ENCODE measurements around the gene MKLN1. TPM values are rescaled to one million over a fixed set of nuclear protein-coding genes. Genes with fewer than 3 reads are reported as not detected.
"Not testable (repeated sequence)": the region's sequence is repeated elsewhere in the genome, so short reads cannot be mapped to it uniquely, and the experiment has no call there.

MKLN1 gene
- total RNA-seq, 1 experiment from 2014 or later, result 48.5 TPM

DNA sequence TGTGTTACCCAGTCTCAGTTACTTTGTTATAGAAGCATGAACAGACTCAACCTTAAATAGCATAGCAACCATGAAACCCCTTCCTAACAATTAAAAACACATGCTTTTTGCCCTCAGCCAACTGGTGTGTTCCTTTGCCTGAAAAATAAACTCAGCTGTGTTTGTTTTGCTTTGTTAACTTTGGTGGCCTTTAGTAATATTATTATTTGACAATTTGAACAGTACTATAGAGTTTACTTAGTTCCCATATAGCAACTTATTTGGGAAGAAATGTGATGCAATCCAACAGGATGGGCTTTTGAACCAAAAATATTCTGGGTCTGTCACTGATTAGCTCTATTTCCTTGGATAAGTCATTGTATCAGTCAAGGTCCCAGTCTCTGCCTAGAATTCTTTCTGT is 22.5 kb upstream of the MKLN1 start:
- intact Hi-C loops (cut with micrococcal nuclease), result no loop called here
- H3K4me3 ChIP-seq (replicated peaks in 1 of 2; ENCODE audit: low read depth in 1 of 2, low read length in 2 of 2), result no peak overlapping the region
- no peak for DNase-seq (ENCODE audit: low read depth, low spot score)
- no peaks in the 10 kb centered on the region for H3K27me3 ChIP-seq (ENCODE audit: insufficient read depth, low read length)
- no peak overlapping the region for H3K9ac ChIP-seq (ENCODE audit: low read length)
- no peaks in the 10 kb centered on the region for H4K20me1 ChIP-seq (ENCODE audit: insufficient read depth)
- H3K27ac ChIP-seq (ENCODE audit: low read depth, low read length), result no peak overlapping the region
- TF ChIP-seq, protein P1, sequence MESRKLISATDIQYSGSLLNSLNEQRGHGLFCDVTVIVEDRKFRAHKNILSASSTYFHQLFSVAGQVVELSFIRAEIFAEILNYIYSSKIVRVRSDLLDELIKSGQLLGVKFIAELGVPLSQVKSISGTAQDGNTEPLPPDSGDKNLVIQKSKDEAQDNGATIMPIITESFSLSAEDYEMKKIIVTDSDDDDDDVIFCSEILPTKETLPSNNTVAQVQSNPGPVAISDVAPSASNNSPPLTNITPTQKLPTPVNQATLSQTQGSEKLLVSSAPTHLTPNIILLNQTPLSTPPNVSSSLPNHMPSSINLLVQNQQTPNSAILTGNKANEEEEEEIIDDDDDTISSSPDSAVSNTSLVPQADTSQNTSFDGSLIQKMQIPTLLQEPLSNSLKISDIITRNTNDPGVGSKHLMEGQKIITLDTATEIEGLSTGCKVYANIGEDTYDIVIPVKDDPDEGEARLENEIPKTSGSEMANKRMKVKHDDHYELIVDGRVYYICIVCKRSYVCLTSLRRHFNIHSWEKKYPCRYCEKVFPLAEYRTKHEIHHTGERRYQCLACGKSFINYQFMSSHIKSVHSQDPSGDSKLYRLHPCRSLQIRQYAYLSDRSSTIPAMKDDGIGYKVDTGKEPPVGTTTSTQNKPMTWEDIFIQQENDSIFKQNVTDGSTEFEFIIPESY (IDR thresholded peaks at IDR 0.05; ENCODE audit: extremely low read depth, insufficient replicate concordance, low read length), result no peak
- TF ChIP-seq ZNF274 (IDR thresholded peaks at IDR 0.05; ENCODE audit: low read depth, low read length), result no peak
- TF ChIP-seq ELF1 (IDR thresholded peaks at IDR 0.05; ENCODE audit: borderline replicate concordance, low read depth), result no peak
- no peak for TF ChIP-seq POLR2AphosphoS5 (IDR thresholded peaks at IDR 0.05; ENCODE audit: low read depth, low read length)
- ChIA-PET CTCF (no interaction called here), RAD21 (ENCODE audit: low non-redundant PET in 1 of 2, low total read pairs in 2 of 2, uncharacterized antibody in 2 of 2, unreplicated experiment in 2 of 2) (interaction anchor here in 1 of 2 experiments (0.6 kb wide), 1 partner anchor 244 kb away, joined by 3 read pairs; no protein-coding TSS in a partner anchor), POLR2A (no interaction called here)
- no peaks in the 10 kb centered on the region; a peak in 1 of 4 replicates for H3K9me3 ChIP-seq (ENCODE audit: control insufficient read depth in 1 of 2, insufficient read depth in 1 of 2, low read depth in 1 of 2, low read length in 2 of 2)
- no peaks in the 10 kb centered on the region for H3K79me2 ChIP-seq (ENCODE audit: insufficient read depth, low read length)
- BruUV-seq (replicated peaks), result no TSS peak
- ATAC-seq, result no peak
- no peak overlapping the region for H3K4me2 ChIP-seq (ENCODE audit: low read length)
- no peaks in the 10 kb centered on the region for H3K9me2 ChIP-seq (ENCODE audit: insufficient read depth)
- H3K4me1 ChIP-seq (ENCODE audit: control insufficient read depth in 1 of 2, insufficient read depth in 2 of 2, low read length in 2 of 2), result 0 out of 4 replicates have a peak, but pooled peaks cover 0 to 2% of the 10 kb centered on the region in 2 experiments
- no peak overlapping the region for H2AFZ ChIP-seq (ENCODE audit: low read depth, low read length, poor library complexity, severe bottlenecking)
- H3K36me3 ChIP-seq (ENCODE audit: control insufficient read depth in 1 of 2, insufficient read depth in 2 of 2, low read length in 2 of 2), result no peaks in the 10 kb centered on the region

DNA sequence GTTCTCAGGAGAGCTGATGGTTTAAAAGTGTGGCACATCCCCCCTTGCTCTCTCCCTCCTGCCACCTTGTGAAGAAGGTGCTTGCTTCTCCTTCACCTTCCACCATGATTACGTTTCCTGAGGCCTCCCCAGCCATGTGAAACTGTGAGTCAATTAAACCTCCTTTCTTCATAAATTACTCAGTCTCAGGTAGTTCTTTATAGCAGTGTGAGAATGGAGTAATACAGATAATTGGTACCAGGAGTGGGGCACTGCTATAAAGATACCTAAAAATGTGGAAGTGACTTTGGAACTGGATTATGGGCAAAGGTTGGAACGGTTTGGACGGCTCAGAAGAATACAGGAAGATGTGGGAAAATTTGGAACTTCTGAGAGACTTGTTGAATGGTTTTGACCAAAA is 21.6 kb upstream of the MKLN1 start:
- H3K79me2 ChIP-seq (ENCODE audit: insufficient read depth, low read length); H3K9ac ChIP-seq (ENCODE audit: low read length); BruUV-seq (replicated peaks); H3K4me3 ChIP-seq (replicated peaks in 1 of 2; ENCODE audit: low read depth in 1 of 2, low read length in 2 of 2); H3K9me2 ChIP-seq (ENCODE audit: insufficient read depth); intact Hi-C loops (cut with micrococcal nuclease); DNase-seq (ENCODE audit: low read depth, low spot score); CTCF ChIA-PET; RAD21 ChIA-PET (ENCODE audit: low non-redundant PET in 1 of 2, low total read pairs in 2 of 2, uncharacterized antibody in 2 of 2, unreplicated experiment in 2 of 2); H4K20me1 ChIP-seq (ENCODE audit: insufficient read depth); H3K9me3 ChIP-seq (ENCODE audit: control insufficient read depth in 1 of 2, insufficient read depth in 1 of 2, low read depth in 1 of 2, low read length in 2 of 2); H3K27me3 ChIP-seq (ENCODE audit: insufficient read depth, low read length); H3K36me3 ChIP-seq (ENCODE audit: control insufficient read depth in 1 of 2, insufficient read depth in 2 of 2, low read length in 2 of 2); ATAC-seq; H3K4me1 ChIP-seq (ENCODE audit: control insufficient read depth in 1 of 2, insufficient read depth in 2 of 2, low read length in 2 of 2); H3K27ac ChIP-seq (ENCODE audit: low read depth, low read length); H2AFZ ChIP-seq (ENCODE audit: low read depth, low read length, poor library complexity, severe bottlenecking); H3K4me2 ChIP-seq (ENCODE audit: low read length): not testable (repeated sequence)
- POLR2A ChIA-PET, result interaction anchor here (0.6 kb wide), 1 partner anchor 236 kb away, joined by 3 read pairs; no protein-coding TSS in a partner anchor

All from HCT116 (cell line).